Measurements from ENCODE around the gene PASK.

PASK gene

GRCh38 chr2:241074901-241075540, 74.3 kb downstream of the PASK start:
- DNase-seq = no peak

DNA sequence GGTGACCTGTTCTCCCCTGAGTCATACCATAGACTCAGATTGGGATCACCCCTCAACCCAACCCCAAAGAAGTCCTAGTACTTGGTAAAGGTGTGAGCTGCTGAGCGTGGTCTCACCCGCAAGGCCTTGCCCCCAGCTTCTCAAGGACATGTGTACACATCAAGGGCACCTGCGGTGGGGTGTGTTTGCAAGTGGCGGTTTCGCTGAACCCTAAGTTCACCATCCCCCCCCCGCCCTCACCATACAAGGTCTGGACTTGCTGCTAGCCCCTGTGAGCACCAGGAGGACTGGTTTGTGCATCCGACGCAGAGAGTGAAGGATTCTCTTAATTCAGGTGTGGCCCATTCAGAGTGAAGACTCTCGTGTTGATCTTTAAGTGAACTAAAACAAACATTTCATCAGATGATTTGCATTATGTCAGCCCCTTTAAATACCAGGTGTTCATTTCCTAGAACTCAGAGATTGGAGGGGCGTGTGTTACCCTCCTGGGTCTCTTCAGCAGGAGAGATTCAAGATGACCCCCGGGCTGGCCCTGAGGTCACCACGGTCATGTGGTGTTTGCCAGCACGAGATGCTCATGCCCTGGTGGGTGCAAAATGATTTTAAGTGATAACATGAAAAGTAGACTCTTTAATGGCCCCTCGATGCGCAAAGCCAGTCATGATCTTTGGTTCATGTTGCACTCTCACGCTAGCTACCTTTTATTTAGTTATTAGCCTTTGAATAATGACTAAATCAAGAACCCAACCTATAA, 75.0 kb downstream of the PASK start:
- no peak for DNase-seq

- DNase-seq = no peak
These were observed 75.9 kb downstream of the PASK start for GRCh38 chr2:241073166-241074064.

- DNase-seq = no peak
These were observed 76.6 kb downstream of the PASK start for GRCh38 chr2:241072553-241073165.

- DNase-seq = no peak
These were observed 77.1 kb downstream of the PASK start for GRCh38 chr2:241072151-241072550.

- no peak for DNase-seq
These were observed 77.6 kb downstream of the PASK start for GRCh38 chr2:241071677-241072111.

DNA sequence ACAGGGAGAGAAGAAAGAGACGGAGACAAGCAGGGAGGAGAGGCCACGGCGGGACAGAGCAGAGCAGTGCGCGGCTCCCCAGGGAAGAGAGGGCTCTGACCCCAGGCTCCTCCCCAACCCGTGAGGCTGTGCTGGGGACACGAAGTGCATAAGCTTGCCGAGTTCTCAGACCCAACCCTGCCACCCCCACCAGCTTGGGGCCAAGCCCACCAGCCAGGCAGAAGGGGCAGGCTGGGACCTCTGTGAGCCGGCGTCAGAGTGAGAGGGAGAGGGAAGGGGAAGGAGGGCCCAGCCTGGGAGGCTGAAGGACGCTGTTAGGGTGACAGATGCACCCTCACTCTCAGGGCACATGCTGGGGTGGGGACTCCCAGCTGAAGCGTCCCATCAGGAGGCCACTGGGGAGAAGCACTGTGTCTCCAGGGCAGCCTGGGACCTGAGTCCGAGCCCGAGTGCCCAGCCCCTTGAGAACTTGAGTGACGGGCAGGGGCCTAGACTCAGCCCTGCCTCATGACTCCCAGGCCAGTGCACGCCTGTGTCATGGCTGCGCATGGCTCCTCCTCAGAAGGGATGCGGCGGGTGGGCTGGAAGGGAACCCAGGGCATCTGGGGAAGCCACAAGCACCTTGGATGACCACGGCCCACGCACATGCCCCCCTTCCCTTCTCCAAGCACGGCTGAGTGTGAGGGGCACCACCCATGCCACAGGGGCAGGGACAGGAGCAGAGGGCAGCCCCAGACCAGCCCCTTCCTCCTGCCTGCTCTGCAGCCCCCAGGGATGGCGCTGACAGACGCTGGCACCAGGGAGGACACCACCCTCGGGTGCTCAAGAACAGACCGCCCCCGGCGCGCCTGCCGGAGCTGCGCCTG, 78.2 kb downstream of the PASK start:
- DNase-seq = no peak

GRCh38 chr2:241070361-241070760, 78.9 kb downstream of the PASK start:
- no peak for DNase-seq

DNA sequence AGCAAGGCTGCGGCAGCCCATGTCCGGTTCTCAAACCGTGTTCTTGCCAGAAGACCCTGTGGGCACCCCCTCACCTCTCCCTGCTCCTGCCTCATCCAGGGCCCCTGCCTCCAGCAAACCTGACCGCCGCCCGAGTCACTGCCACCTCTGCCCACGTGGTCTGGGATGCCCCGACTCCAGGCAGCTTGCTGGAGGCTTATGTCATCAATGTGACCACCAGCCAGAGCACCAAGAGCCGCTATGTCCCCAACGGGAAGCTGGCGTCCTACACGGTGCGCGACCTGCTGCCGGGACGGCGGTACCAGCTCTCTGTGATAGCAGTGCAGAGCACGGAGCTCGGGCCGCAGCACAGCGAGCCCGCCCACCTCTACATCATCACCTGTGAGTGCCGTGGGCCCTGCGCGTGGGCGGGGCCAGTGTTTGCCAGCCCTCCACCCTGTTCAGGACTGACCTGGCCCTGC, 79.4 kb downstream of the PASK start:
- no peak for DNase-seq

GRCh38 chr2:241068942-241069810, 80.1 kb downstream of the PASK start:
- no peak for DNase-seq

- DNase-seq = no peak
These were observed 80.9 kb downstream of the PASK start for GRCh38 chr2:241068136-241068941.

DNA sequence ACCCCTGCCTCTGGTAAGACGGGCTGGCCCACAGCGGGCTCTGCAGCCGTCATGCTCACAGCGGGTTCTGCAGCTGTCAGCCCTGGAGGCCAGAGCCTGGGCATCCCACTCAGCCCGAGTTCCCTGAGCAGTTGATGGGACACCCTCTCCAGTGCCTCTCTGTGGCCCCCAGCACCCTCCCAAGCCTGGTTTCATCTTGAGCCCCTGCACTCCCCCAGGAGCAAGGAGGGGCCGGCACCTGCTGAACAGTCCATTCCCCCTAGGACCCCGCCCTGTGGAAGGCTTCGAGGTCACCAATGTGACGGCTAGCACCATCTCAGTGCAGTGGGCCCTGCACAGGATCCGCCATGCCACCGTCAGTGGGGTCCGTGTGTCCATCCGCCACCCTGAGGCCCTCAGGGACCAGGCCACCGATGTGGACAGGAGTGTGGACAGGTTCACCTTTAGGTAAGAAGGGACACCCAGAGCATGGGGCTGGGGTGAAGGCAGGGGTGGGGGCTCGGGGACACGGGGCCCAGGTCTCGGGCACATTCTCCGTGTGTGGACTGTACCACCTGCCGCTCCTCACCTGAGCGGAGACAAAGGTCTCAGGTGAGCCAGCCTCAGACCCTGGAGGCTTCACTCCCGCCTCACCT, 81.7 kb downstream of the PASK start:
- no peak for DNase-seq

DNA sequence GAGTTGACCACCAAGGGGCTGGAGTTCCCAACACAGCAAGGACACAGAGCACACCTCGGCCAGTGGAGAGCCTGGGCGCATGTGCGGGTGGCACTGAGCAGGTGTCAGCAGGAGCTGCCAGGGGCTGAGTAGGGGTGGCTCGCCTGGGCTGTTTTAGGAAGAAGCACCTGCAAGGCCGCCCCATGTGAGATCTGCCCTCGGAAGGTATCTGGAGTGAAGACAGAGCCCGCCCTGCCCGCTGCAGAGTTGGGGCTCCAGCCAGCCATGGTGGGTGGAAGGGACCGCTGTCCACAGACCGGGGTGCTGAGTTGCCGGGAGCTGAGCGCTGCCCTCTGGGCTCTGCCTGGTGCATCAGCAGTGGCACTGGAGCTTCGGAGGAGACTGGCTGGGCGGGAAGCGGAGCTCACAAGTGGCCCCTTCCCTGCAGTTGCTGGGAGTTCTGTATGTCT, 82.4 kb downstream of the PASK start:
- DNase-seq = no peak

- no peak for DNase-seq
These were observed 82.9 kb downstream of the PASK start for GRCh38 chr2:241066171-241066892.

DNA sequence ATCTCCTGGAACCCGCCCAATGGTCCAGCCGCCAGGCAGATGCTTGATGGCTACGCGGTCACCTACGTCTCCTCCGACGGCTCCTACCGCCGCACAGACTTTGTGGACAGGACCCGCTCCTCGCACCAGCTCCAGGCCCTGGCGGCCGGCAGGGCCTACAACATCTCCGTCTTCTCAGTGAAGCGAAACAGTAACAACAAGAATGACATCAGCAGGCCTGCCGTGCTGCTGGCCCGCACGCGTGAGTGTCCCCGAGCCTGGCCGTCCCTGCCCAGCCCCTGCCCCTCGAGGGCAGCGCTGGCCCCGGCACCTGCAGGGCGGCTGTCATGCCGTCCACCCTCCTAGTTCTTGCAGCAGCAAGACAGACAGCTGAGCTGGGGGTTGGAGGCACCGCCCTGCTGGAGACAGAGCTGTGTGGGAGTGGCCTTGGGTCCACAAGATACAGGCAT, 83.9 kb downstream of the PASK start:
- DNase-seq = no peak

- no peak for DNase-seq
These were observed 84.4 kb downstream of the PASK start for GRCh38 chr2:241064802-241065354.

DNA sequence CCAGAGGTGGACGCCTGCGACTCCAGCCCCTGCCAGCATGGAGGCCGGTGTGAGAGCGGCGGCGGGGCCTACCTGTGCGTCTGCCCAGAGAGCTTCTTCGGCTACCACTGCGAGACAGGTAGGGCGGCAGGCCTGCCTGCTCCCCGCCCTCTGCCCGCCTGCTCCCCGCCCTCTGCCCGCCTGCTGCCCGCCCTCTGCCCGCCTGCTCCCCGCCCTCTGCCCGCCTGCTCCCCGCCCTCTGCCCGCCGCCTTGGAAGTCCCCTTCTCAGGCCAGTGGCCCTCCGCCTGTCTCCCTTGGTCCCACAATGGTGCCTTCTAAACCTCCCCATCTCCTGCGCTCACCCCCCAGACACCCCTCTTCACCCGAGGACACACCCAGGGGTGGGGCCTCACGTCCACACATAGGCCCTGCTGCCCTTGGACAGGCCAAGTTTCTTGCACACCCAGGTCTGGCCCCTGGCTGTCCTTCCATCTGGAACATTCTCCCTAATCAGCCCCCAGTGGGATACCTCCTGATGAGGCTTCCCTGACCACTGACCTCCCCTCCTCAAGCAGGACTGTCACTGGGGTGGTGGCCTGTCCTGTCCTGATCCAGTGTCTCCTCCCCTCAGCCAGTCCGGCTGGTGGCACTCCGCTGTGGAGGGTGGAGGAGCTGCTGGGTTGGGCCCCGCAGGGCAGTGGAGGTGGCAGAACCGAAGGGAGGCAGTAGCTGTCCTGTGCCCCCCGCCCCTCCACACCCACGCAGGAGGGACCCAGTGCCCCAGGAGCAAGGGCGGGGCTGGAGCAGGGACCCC, 85.1 kb downstream of the PASK start:
- peak; percentile 1 for DNase-seq

All from suppressor macrophage treated with lipopolysaccharide for 4 hours (primary cell).